HuH-7 (cell line): ENCODE results near the gene ZNF396.

Source experiments
- DNase-seq: peaks from one replicate; pipeline ENCODE4 v3.0.0; 2011; ENCODE audit warnings: low spot score

Gene ZNF396

GRCh38 chr18:35376742-35377695 is at the start of gene ZNF396:
ZNF396 (minus strand) TSS chr18:35377337; CDS start chr18:35374292, 3,045 bp downstream.
- peak; percentile 74 for DNase-seq

- no peak for DNase-seq
These were observed 49.6 kb upstream of the ZNF396 start for GRCh38 chr18:35426786-35427185.

- DNase-seq: no peak
These were observed 47.2 kb upstream of the ZNF396 start for GRCh38 chr18:35424356-35424755.

GRCh38 chr18:35422237-35422636 is 45.1 kb upstream of the ZNF396 start:
- no peak for DNase-seq

DNA sequence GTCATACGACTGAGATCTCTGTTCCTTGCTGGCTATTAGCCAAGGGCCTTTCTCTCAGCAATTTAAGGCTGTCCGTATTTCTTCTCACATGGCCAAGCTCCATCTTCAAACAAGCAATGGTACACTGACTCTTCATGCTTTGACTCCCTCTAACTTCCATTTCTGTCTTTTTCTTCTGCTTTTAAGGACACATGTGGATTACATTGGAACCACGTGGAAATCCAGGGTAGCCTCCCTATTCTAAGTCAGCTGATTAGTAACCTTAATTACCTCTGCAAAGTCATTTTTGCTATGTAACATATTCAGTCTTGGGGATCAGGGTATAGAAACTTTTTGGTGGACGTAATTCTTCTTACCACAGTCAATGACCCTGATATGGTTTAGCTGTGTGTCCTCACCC is 41.5 kb upstream of the ZNF396 start:
- no peak for DNase-seq

GRCh38 chr18:35417223-35417622 is 40.1 kb upstream of the ZNF396 start:
- DNase-seq: no peak

DNA sequence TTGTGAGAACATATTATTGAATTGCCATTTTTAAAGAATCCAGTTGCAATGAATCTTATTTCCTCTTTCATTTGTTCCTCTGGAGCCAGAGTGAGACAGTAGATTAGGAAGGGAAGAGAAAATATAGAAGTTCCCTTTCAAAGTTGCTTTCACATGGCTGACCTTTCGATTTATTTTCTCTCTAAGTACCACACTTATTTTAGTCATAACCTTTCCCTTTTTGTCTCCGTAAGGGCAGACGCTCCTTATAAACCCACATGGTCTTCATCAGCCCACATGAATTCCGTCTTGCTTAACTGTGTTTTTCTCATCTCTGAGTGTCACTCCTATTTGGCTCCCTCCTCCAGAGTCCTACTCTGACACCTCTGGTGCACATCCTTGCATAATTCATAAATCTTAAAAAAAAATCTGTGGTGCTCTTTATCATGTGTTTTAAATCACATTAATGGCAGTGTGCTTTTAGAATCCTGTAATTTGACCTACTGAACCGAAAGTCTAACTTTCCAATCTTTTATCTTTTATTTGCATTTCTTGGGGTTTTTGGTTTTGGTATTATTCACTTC is 38.5 kb upstream of the ZNF396 start:
- DNase-seq: no peak

DNA sequence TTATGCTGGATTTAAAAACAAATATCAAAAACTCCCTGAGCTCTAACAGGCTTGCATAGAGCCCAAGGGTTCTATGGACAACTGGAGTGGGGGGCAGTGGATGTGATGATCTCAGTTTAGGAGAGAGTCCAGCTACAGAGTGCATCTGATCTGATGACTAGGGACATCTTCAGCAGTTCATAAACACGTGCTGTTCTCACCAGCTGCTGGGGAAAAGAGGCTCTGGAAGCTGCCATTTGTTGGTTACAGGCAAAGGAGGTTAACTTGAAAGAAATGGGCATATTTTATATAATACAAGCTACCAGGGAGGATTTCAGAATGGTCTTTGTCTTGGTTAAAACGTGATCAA is 36.0 kb upstream of the ZNF396 start:
- DNase-seq: no peak

DNA sequence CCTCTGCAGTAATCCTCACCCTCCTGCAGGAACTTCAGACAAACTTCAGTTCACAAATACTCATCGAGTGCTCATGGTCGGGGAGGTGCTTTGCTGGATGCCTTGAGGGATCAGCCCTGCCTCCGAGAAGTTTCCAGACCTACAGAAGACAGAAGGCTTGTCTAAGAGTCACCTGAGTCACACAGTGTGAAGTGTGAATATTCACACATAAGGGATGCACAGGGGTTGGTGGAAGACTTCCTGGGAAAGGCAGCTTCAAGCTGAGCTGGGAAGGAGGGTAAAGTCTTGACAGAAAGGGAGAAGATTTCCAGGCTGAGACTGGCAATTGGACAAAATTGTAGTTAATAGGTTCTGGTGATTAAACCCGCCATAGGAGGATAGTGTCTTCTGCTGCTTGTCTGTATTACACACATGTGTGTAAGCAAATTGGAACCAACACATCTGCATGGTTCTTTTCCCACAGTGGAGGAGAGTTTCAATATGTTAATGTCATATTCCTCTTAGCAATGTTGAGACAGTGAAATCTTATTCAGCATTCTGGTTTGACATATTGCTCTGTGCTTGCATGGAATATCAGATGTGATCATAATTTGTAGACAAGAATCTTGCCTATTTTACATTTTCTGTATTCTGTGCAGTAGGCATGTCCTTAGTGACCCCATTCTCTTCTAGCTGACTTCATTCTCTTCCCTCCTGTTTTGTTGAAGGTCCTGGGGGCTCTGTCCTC is 34.7 kb upstream of the ZNF396 start:
- no peak for DNase-seq

GRCh38 chr18:35410561-35410960 is 33.4 kb upstream of the ZNF396 start:
- no peak for DNase-seq

DNA sequence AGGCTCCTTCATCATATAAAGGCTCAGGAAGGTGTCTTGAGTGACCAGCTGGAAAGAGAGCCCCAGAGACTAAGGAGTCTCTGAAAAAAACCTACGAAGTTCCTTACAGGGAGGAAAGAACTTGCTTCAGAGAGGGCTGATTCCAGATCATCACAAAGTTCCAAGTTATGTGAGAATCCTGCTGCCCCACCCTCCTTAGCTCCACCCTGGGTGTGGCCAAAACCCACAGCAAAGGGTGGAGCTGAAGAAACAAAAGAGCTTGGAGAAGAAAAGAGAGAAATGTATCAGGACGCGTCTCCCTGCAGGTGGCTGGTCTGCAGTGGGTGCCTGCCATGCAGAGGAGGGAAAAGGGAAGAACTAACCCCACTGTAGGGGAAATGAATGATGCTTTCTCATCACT is 32.8 kb upstream of the ZNF396 start:
- DNase-seq: no peak

- peak; percentile 11 for DNase-seq
These were observed 31.7 kb upstream of the ZNF396 start for GRCh38 chr18:35408843-35409261.

DNA sequence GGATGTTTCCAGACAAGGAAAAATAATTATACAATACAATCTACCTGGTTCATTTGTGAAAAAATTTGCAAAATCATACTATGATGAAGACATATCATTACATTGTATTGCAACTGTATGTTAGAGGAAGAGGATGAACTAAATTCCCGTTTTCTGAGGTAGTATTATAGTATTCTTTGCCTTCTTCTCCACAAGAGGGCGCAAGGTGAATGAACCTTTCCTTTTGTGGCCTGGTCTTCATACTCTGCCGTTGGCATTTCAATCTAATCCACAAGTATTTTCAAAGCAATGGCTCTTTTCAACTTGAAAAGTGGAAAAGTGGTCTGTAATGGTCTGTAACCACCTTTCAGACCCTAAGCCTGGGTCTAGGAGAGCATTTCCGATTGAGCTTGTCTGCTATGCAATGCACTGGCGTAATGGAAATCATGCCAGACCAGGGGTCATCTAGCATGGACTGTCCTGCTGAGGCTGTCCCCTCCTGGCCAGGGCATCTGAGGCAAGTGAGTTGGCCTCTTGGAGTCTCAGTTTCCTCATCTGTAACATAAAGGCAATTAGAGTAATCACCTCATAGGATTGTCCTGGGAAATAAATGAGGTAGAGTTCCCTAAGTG is 30.8 kb upstream of the ZNF396 start:
- DNase-seq: peak; percentile 20

- DNase-seq: no peak
These were observed 29.5 kb upstream of the ZNF396 start for GRCh38 chr18:35406666-35407065.

DNA sequence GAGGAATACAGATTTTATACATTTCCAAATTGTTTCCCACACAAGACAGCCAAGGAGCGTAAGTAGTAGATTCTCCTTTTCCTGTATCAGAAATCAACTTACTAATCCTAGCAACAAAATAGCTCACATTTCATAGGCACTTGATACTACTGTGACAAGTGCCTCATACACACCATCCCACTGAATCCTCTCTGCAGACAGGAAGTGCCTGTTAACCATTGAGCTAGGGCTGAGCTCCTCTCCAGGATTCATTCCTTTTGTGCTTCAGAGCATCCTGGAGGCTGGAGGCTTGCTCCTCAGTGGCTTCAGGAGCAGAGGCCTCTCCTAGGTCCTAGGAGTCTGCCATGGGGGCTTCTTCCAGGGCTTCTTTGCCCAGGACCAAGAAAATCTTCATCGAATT is 20.8 kb upstream of the ZNF396 start:
- DNase-seq: no peak

- no peak for DNase-seq
These were observed 16.6 kb upstream of the ZNF396 start for GRCh38 chr18:35393716-35394115.

DNA sequence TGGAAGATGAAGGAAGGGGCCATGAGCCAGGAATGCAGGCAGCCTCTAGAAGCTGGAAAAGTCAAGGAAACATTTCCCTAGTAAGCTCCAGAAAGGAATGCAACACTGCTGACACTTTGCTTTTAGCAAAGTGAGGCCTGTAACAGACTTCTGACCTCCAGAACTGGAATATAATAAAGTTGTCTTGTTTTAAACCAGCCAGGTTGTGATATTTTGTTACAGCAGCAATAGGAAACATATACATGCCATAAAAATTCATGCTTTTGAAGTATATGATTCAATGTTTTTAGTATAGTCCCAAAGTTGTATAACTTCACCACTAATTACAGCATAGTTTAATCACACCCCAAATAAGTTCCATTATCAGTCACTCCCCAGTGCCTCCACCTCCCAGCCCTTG is 15.2 kb upstream of the ZNF396 start:
- DNase-seq: no peak

DNA sequence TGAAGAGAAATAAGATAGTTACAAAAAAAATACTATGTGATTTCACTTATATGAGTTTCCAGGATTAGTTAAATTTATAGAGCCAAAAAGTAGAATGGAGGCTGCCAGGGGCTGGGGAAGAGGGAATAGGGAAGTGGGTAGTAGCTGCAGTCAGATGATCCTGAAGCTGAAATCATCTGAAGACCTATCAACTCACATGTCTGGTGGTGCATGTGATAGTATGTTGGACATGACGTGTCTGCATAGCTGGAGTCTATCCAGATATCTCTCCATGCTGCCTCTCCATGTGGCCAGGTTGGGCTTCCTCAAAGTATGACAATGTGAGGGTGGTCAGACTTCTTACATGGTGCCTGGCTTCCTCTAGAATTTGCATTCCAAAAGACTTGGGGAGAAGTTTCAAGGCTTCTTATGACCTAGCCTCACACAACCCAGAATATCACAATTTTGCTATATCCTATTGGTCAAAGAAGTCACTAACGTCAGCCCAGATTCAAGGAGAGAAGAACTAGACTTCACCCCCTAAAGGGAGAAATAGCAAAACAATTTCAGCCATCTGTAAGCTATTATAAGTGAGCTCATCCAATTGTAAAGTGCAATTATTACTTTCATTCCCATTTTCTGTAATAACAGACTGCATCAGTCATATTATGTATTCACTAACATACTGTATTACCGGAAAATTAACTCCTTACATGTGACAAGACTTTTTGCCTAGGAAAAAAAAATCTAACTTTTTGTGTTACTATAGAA is 14.0 kb upstream of the ZNF396 start:
- no peak for DNase-seq

DNA sequence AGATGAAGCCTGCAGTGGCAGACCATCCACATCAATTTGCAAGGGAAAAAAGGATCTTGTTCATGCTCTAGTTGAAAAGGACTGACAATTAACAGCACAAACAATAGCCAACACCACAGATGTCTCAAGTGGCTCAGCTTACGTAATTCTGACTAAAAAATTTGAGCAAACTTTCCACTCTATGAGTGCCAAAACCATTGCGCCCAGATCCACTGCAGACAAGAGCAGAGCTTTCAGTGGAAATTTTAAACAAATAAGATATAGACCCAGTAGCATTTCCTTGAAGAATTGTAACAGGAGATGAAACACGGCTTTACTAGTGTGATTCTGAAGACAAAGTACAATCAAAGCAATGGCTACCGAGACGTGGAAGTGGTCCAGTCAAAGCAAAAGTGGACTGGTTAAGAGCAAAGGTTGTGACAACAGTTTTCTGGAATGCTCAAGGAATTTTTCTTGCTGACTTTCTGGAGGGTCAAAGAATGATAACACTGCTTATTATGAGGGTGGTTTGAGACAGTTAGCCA is 12.0 kb upstream of the ZNF396 start:
- no peak for DNase-seq

DNA sequence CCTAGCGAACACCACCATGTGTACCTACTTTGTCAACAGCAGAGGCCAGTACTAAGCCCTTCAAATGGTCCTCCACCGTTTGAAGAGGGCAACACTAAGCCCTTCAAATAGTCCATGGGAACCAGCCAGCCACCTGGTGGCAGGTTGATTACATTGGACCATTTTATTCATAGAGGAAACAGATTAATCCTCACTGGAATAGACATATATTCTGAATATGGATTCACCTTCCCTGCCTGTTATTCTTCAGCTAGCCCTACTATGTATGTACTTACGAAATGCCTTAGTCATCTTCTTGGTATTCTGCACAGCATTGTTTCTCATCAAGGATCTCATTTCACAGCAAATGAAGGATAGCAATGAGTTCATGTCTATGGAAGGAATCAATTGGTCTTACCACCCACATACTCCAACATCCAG is 10.0 kb upstream of the ZNF396 start:
- no peak for DNase-seq

DNA sequence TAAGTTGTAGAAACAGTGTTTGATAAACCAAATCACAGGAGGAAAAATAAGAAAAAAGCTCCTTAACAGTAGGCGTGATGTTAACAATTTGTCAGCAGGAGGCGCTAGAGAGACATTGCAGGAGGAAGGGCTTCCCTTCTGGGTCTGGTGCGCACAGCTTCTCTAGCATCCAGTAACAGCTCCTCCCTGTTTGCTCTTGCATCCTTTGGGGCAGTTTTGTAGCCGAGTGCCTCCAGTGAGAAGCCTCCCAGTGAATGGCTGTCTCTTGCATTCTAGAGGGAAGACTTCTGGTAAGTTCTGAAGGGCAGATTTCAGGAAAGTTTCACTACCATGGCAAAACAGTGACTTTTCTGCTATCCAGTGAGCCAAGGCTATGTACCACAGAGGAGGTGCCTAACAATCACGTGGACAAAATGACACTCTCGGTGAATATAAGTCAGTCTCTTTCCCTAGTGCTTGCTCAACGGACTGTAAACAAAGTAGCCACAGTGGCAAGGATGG is 9.5 kb upstream of the ZNF396 start:
- DNase-seq: peak; percentile 52
